SKM-1 treated with dmso at 0.1 percent for 144 hours (cell line): Measurements from ENCODE around the gene OR4C46.
"Not testable (repeated sequence)": the region's sequence is repeated elsewhere in the genome, so short reads cannot be mapped to it uniquely, and the experiment has no call there.

Experiments
- DNase-seq: peaks from one replicate; lab custom pipeline; 2025; ENCODE audit not compliant: unreplicated experiment; lab: John Stamatoyannopoulos, UW

Gene OR4C46

GRCh38 chr11:54603898-54604297, at the start of gene OR4C46:
TSS of gene OR4C46 (minus strand) at chr11:54603998. CDS start at chr11:54603998, 0 bp downstream.
- DNase-seq = no peak

DNA sequence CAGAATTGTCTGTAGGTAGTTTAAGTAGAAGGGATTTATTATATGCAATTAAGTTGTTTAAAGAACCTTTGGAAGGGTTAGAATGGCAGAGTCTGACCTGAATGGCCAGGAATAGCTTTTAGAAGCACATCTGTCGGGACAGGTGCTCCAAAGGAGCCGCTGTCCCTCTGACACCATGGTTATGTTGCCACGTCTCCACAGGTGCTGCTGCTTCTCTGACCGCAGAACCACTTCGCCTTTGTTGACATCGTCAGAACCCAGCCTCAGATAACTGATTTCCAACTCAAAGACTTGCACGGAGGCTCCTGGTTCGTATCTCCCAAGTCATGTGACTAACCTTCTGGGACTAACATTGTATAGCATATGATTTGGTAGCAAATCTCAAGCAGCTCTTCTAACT, 41.8 kb upstream of the OR4C46 start:
- DNase-seq = not testable (repeated sequence)

DNA sequence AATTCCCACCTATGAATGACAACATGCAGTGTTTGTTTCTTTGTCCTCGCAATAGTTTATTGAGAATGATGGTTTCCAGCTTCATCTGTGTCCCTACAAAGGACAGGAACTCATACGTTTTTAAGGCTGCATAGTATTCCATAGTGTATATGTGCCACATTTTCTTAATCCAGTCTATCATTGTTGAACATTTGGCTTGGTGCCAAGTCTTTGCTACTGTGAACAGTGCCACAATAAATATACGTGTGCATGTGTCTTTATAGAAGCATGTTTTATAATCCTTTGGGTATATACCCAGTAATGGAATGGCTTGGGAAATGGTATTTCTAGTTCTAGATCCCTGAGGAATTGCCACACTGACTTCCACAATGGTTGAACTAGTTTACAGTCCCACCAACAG, 42.4 kb downstream of the OR4C46 start:
- not testable (repeated sequence) for DNase-seq

DNA sequence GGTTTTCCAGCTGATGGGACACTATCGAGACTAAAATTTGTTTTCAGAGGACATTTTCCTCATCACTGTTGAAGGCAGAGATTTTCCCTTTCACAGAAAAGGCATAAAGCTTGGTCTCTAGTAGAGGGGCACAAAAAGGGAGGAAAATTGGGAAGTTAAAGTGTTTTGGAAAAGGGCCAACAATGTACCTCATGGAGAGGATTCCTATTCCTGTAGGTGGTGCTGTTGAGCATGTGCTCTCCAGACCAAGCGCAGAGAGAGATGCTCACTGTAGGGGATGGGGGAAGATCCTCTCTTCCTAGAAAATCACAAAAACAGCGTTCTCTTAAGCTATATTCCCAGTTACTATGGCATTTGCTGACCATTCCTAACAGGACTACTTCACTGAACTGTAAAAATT, 44.9 kb downstream of the OR4C46 start:
- DNase-seq = no peak

- no peak for DNase-seq
Observed at GRCh38 chr11:54558407-54558806, 45.4 kb downstream of the OR4C46 start.
